CD4-positive, alpha-beta T cell treated with Interleukin-15 for 1 hour (primary cell): ENCODE measurements around the gene BRI3BP.
"Not testable (repeated sequence)": the region's sequence is repeated elsewhere in the genome, so short reads cannot be mapped to it uniquely, and the experiment has no call there.

Source experiments
- DNase-seq: peaks from one replicate; pipeline ENCODE4 v3.0.0-alpha.2; 2020

BRI3BP gene

DNA sequence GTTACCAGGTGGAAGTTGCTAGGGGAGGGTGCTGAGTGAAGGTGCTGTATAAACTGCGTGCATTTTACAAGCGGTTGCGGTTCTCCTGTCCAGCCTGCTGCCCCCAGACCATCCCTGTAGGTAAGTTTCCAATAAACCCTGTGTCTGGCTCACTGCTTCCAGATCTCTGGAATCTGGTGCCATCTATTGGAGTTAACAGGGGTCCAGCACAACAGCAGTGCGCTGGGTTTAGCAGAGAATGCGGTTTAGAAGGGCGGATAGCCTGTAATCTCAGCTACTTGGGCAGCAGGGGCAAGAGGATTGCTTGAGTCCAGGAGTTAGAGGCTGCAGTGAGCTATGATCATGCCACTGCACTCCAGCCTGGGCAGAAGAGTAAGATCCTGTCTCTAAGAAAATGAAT is 76.7 kb downstream of the BRI3BP start:
- no peak for DNase-seq

DNA sequence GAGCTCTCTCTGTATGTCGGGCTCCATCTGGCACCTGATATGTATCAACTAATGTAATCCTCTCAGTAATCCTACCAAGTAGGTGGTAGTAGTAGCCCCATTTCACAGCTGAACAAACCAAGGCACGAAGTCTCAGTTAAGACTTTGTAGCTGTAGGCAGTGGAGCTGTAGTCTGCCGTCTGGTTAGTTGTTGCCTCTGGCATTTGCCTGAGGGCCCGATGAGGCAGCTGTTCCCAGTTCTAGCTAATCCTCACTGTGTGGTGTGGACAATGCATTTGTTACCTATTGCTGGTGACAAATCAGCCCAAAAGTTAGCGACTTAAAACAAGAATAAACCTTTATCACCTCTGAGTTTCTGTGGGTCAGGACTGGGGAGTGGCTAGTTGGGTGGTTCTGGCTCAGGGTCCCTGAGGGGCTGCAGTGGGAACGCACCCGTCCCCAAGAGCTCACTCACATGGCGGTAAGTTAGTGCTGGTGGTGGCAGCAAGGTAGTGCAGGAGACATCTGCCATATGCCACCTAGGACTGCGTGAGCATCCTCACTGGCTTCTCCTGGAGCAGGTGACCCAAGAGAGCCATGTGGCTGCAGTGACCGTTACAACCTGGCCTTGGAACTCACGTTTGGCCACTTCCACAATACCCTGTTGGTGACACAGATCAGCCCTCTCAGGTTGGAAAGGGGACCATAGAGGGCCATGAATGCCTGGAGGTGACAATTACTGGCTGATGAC is 77.4 kb downstream of the BRI3BP start:
- no peak for DNase-seq

DNA sequence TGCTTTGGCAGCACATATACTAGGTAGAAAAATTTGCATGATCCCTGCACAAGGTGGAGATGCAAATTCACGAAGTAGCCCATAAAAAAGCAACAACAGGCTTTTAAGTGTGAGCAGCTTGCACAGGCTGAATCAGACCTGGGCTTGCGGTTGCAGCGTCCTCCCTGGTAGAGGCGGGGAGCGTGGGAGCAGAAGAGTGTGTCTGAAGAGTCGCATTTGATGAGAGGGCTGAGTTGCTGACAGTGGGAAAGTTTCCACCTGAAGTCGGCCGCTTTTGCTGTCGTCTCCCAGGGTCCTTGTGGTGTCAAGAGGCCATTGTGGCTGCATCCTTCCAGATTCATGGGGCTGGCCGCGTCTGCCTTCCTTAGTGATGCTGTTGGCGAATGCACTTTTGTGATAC is 78.0 kb downstream of the BRI3BP start:
- no peak for DNase-seq

DNA sequence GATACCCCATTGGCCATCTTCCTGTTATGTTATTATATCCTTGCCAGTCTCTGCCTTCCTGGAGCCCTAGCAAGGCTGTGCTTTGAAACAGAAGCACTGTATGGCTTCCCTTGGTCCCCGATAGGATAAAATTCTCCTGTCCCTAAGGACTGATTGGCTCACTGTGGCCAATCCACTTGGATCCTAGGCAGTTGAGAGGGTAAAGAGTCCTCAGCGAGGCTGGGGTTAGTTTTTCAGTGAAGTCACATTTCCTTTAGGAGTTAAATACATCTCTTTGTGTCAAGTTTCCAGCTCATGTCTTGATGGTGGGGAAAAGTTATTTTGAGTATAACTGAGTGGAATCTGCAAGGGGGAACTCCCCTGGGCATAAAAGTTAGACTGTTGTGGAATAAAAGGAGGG is 79.1 kb downstream of the BRI3BP start:
- DNase-seq: no peak

DNA sequence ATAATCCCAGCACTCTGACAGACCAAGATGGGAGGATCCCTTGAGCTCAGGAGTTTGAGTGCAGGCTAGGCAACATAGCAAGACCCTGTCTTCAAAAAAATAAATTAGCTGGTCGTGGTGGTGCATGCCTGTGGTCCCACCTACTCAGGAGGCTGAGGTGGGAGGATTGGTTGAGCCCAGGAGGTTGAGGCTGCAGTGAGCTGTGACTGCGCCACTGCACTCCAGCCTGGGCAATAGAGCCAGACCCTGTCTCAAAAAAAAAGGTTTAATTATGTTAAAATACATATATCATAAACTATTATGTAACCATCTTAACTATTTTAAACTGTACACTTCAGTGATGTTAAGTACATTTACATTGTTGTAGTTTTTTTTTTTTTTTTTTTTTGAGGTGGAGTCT is 80.8 kb downstream of the BRI3BP start:
- not testable (repeated sequence) for DNase-seq

DNA sequence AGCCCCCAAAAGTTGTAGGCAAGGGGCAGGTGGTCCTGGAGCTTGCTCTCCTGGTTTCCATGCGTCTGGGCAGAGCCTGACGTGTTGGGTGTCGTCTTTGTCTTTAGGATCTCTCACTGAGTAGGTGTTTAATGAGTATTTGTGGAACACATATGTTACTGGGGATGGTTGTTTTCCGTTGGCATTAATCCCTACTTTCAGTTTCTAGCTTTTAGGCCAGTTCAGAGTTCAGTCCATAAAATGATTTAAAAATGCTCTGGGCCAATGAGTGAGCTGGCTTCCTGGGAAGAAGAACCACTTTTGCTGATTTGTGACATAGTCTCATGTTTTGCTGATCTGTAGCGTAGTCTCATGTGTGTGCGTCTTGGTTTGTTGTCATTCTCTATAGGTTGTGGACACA is 82.7 kb downstream of the BRI3BP start:
- no peak for DNase-seq

DNA sequence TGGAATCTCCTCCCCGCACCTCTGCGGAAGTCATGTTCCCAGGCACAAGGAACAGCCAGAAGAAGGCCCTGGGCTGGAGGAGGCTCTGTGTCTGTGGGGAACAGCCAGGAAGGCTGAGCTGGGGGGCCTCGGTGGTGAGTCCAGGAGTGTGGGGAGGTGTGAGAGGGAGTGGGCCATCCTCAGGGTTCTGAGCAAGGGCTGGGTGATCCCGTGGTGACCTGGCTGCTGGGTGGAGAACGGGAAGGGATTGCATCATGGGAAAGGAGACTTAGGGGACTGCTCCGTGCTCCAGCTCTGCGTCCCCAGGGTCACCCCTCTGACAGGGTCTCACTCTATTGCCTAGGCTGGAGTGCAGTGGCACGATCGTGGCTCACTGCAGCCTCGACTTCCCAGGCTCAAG is 85.6 kb downstream of the BRI3BP start:
- no peak for DNase-seq

DNA sequence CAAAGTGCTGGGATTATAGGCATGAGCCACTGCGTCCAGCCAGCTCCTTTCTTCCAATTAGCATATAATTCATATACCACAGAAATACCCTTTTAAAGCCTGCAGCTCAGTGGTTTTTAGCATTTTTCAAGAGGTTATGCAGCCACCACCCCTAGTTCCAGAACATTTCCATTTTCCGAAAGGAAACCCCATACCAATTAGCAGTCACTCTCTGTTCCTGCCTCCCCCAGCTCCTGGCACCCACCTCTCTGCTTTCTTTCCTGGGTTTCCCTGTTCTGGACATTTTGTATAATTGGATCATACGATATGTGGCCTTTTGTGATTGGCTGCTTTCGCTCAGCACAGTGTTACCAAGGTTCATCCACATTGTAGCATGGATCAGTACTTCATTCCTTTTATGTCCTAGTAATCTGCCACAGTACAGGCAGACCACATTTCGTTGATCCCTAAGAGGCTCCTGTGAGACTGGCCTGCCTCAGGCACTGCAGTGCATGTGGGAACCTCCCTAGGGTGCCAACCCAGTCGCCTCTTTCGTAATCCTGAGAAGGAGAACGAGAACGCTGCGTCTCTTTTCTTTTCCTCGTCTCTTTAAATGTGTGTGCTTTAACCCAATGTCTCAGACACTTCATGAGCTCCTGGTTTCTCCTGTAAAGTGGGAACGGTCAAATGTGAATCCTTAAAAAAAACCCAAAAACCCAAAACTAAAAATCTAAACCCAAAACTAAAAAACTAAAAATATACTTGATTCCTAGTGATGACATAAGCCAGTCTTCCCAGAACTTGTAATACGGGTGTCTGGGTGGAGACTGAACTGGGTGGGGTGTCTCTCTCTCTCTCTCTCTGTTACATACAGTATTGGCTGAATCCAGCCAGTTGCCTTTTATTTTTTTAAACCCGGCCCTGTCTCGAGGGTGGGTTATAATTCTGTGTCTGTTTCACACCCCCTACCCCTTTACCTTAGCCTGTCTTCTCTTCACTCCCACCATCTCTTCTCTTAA is 86.5 kb downstream of the BRI3BP start:
- no peak for DNase-seq
